Stimulated activated naive CD8-positive, alpha-beta T cell treated with anti-CD3 and anti-CD28 coated beads, Interleukin-15, amount 100 ng/mL, for 72 hours (primary cell): ENCODE data around the gene XPO5.
"Not testable (repeated sequence)": the region's sequence is repeated elsewhere in the genome, so short reads cannot be mapped to it uniquely, and the experiment has no call there.

Experiments used
- ATAC-seq: fragments of 150-1000 bp; cut with Tn5 transposase; 2 replicates; pipeline ENCODE4 v1.10.0; 2021; ENCODE audit warnings: mild to moderate bottlenecking, moderate library complexity
- DNase-seq, 2 donors: peaks; one replicate each; pipeline ENCODE4 v3.0.0; 2021 to 2022
- H3K27ac Mint-ChIP-seq, 2 donors: one replicate each; pipeline ENCODE4 v1.8.0; 2022; ENCODE audit warnings: mild to moderate bottlenecking in 2 of 2, mixed read lengths in 2 of 2, moderate library complexity in 2 of 2
- H3K27me3 Mint-ChIP-seq: one replicate; pipeline ENCODE4 v1.8.0; 2022; ENCODE audit warnings: mixed read lengths
- H3K4me1 Mint-ChIP-seq: one replicate; pipeline ENCODE4 v1.8.0; 2022; ENCODE audit warnings: mild to moderate bottlenecking, mixed read lengths
- H3K4me3 Mint-ChIP-seq, 2 donors: one replicate each; pipeline ENCODE4 v1.8.0; 2022; ENCODE audit warnings: mild to moderate bottlenecking in 2 of 2, mixed read lengths in 2 of 2, moderate library complexity in 1 of 2
- H3K9me3 Mint-ChIP-seq, 2 donors: one replicate each; pipeline ENCODE4 v1.8.0; 2022; ENCODE audit warnings: mixed read lengths in 2 of 2

XPO5 gene

DNA sequence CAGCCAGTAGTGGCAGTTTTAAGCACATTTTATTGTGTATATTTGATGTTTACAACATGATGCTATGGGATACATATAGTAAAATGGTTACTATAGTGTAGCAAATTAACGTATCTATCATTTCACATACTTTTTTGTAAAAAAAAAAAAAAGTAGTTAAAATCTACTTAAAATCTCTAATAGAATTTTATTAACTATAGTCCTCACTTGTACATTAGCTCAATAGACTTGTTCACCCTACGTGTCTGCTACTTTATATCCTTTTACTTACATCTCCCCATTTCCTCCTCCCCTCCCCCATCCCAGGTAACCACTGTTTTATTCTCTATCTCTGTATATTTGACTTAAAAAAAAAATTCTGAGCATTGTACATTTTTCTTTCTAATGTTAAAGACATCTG is 30.2 kb upstream of the XPO5 start:
- no peak for ATAC-seq
- H3K27ac Mint-ChIP-seq, result no peak overlapping the region
- H3K4me1 Mint-ChIP-seq, result peaks cover 5% of the 10 kb centered on the region
- no peaks in the 10 kb centered on the region for H3K9me3 Mint-ChIP-seq
- H3K27me3 Mint-ChIP-seq, result no peaks in the 10 kb centered on the region
- DNase-seq, result no peak
- H3K4me3 Mint-ChIP-seq, result no peak overlapping the region

DNA sequence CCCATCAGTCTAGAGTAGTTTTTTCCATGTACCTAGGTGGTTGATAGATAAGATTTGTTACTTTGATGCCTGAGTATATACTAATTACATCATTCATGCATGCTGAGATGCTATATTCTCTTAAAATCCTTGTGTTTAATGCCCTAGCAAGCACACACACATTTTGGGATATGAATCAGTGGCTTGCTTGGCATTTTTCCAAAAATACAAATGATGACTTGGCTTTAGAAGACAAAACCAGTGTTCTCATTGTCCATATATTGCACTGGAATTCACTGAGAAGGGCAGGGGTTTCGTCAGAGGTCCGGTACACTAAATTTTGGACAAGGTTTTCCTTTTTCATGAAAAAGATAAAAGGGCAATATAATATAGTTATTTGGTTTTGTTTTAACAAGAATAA is 28.3 kb upstream of the XPO5 start:
- H3K4me3 Mint-ChIP-seq, result no peak overlapping the region
- H3K27me3 Mint-ChIP-seq, result no peaks in the 10 kb centered on the region
- H3K27ac Mint-ChIP-seq, result no peak overlapping the region
- peaks cover 5% of the 10 kb centered on the region for H3K4me1 Mint-ChIP-seq
- no peaks in the 10 kb centered on the region for H3K9me3 Mint-ChIP-seq
- no peak for ATAC-seq
- DNase-seq, result no peak

DNA sequence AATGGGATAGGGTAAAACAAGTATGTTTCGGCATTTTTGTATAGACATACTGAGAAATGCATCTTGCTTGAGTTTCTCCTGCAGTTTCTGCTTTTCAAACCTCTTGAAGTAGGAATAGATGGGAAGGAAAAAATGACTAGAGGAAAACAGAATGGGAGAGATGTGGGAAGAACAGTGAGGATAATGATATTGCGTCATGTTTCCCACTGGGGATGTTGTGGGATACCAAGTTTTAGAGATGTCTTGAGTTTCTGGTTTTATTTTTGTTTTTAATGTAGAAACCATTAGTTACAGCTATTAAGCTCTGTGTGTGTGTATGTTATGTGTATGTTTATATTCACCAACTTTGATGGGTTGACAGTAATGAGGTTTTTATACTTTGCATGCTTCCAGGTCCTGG is 24.8 kb upstream of the XPO5 start:
- no peaks in the 10 kb centered on the region for H3K27me3 Mint-ChIP-seq
- H3K4me3 Mint-ChIP-seq, result no peak overlapping the region
- H3K4me1 Mint-ChIP-seq, result no peaks in the 10 kb centered on the region
- H3K9me3 Mint-ChIP-seq, result no peaks in the 10 kb centered on the region
- no peak for ATAC-seq
- H3K27ac Mint-ChIP-seq, result no peak overlapping the region
- DNase-seq, result no peak

DNA sequence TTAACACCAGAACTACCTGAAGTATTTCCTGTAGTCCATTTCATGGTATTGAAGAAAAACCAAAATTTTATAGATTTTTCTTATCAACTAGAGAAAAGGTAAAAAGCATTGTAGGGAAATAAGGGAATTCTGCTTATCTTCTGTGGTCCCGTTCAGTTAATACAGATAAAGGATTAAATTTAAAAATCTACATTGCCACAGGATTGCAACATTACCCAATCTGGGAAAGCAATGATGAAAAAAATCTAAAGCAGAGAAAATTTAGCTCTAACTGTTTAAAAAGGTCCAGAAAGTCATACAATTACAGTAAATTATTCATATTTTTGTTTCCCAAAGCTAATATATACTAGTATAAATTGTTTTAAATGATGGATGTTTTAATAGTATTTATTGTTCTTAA is 18.1 kb upstream of the XPO5 start:
- Mint-ChIP-seq H3K9me3 (no peaks in the 10 kb centered on the region), H3K27me3 (no peaks in the 10 kb centered on the region), H3K27ac (no peak overlapping the region), H3K4me1 (no peaks in the 10 kb centered on the region), H3K4me3 (no peak overlapping the region)
- DNase-seq (no peak), ATAC-seq (no peak)

DNA sequence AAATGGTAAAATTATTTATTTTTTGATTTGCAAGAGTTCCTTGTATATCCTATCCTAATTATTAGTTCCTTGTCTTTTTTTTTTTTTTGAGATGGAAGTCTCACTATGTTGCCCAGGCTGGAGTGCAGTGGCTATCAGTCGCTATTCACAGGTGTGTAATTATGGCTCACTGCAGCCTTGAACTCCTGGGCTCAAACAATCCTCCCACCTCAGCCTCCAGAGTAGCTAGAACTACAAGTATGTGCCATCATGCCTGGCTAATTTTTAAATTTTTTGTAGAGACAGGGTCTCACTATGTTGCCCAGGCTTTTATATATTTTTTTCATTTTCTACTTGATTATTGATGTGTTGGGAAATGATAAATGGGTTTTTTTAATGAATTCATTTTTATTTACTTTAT is 13.7 kb upstream of the XPO5 start:
- H3K9me3 Mint-ChIP-seq, ATAC-seq, H3K4me3 Mint-ChIP-seq, H3K27me3 Mint-ChIP-seq, H3K4me1 Mint-ChIP-seq, DNase-seq: not testable (repeated sequence)
- H3K27ac Mint-ChIP-seq, result peak overlapping the region in 1 of 2 donors; percentile 27

DNA sequence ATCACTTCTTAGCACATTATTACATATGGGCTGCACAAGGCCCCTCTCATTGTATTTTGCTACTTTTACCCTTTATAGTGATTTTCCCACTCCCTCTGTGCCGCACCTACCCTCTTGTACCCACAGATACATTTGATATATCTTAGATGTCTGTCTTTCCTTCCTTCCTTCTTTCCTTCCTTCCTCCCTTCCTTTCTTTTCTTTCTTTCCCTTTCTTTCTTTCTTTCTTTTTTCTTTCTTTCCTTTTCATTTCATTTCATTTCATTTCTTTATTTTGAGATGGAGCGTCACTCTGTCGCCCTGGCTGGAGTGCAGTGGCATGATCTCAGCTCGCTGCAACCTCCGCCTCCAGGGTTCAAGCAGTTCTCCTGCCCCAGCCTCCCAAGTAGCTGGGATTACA is 12.4 kb upstream of the XPO5 start:
- peak overlapping the region in 1 of 2 donors; percentile 69 for H3K27ac Mint-ChIP-seq
- peaks cover 20% of the 10 kb centered on the region for H3K4me1 Mint-ChIP-seq
- DNase-seq (no peak), ATAC-seq (no peak)
- no peak overlapping the region for H3K4me3 Mint-ChIP-seq
- H3K9me3 Mint-ChIP-seq, result no peaks in the 10 kb centered on the region
- H3K27me3 Mint-ChIP-seq, result no peaks in the 10 kb centered on the region

DNA sequence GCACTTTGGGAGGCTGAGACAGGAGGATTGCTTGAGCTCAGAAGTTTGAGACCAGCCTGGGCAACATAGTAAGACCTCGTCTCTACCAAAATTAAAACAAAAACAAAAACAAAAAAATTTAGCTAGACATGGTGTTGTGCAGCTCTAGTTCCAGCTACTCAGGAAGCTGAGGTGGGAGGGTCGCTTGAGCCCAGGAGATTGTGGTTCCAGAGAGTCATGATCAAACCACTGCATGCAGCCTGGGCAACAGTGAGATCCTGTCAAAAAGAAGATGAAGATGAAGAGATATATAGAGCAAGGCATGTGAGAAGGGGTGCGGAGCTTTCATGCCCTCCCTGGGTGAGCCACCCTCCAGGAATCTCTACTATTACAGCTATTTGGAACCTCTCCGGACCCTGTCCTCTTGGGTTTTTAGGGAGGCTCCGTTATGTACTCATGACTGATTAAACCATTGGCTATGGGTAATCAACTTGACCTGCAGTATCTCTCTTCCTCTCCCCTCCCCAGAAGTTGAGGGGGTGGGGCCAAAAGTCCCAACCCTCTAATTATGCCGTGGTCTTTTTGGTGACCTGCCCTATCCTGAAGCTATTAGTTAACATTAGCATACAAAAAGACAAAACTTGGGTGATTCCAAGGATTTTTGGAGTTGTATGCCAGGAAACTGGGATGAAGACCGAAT is 9.2 kb upstream of the XPO5 start:
- Mint-ChIP-seq H3K4me1 (peaks cover 30% of the 10 kb centered on the region), H3K27ac (peak overlapping the region in 1 of 2 donors; percentile 65), H3K4me3 (no peak overlapping the region), H3K27me3 (no peaks in the 10 kb centered on the region), H3K9me3 (no peaks in the 10 kb centered on the region)
- peak; percentile 54 for ATAC-seq
- no peak for DNase-seq

DNA sequence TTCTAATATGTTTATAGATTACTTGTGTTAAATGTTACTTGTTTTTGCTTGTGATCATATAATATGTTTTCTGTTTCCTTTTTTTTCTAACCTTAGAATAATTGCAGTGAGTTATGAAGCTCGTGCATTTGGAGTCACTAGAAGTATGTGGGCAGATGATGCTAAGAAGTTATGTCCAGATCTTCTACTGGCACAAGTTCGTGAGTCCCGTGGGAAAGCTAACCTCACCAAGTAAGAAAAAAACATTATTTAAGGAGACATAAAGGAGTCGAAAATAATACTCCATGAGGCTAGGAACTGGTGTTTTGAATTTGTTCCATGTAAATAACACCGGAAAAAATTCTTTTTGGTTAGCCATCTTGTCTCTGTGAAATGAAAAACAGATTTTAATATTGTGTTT is 7.1 kb upstream of the XPO5 start:
- peaks cover 46% of the 10 kb centered on the region for H3K4me1 Mint-ChIP-seq
- DNase-seq (no peak), ATAC-seq (no peak)
- H3K4me3 Mint-ChIP-seq, result no peak overlapping the region
- no peaks in the 10 kb centered on the region for H3K9me3 Mint-ChIP-seq
- no peaks in the 10 kb centered on the region for H3K27me3 Mint-ChIP-seq
- no peak overlapping the region for H3K27ac Mint-ChIP-seq

DNA sequence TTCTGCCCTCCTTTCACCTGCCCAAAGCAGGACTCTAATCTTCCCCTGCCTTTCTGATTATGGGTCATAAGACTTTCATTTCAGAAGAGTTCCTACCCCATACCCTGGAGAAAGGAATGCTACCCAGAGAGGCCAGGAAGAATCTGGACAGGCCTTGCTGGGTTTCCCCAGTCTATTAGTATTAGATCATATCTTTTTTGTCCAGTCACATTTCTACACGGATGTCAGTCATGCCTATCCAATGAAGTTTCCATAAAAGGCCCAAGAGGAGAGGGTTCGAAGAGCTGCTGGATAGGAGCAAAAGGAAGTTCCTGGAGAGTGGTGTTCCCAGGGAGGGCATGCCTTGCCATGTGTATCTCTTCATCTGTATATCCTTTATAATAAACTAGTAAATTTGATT is 3.3 kb upstream of the XPO5 start:
- Mint-ChIP-seq H3K9me3 (no peaks in the 10 kb centered on the region), H3K27me3 (no peaks in the 10 kb centered on the region), H3K4me3 (peak overlapping the region in 1 of 2 donors; percentile 68), H3K27ac (peak overlapping the region in 1 of 2 donors; percentile 73), H3K4me1 (peaks cover 46% of the 10 kb centered on the region)
- DNase-seq, result no peak
- no peak for ATAC-seq

DNA sequence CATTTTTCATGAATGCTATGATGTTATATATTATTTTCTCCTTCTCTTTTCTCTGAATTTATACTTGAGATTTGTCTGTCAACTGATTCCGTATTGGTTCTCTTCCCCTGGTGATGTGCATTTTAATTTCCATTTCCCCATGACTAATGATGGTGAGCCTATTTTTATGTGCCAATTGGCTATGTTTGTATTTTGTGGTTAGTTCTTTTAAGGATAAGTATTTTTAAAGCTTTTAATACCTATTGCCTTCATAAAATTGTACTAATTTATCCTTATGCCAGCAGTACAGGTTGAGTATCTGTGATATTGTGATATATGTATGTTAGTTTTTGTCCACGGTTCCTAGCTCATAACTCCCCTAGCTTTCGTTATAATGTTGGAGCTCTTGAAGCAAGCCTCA is 2.9 kb upstream of the XPO5 start:
- Mint-ChIP-seq H3K27ac (no peak overlapping the region), H3K4me3 (peak overlapping the region; percentile 18 to 68), H3K27me3 (no peaks in the 10 kb centered on the region), H3K4me1 (peaks cover 42% of the 10 kb centered on the region), H3K9me3 (no peaks in the 10 kb centered on the region)
- no peak for DNase-seq
- no peak for ATAC-seq

DNA sequence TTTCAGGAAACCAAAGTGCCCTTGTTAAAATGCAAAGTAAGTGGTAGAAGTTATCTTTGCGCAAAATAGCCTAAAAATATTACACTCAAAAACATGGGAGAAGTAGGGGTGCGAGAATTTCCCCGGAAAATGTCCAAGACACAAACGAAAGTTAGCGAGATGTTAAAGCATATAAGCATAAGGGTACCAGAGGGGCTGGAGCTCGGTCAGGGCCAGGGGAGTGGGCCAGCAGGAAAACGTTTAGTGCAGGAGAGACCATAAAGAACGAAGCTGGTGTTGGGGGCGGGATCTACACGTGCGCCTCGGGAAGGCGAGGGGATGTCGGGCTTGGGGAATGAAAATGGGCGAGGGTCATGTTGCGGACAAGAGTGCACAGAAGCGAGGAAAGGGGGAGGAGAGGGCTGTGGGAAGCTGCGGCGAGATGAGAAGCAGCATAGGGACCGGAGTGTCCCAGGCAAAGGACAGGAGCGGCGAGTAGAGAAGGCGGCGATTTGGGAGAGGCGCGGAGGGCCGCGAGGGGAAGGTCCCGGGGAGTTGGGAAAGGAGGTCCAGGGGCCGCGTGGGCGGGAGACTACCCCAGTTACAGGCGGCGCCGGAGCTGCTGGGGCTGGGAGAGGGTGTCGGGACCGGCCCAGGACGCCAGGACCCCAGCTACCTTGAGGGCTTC is 600 bp downstream of the XPO5 start:
- H3K27ac Mint-ChIP-seq, result peak overlapping the region; percentile 95 to 98
- no peaks in the 10 kb centered on the region for H3K27me3 Mint-ChIP-seq
- H3K9me3 Mint-ChIP-seq, result no peaks in the 10 kb centered on the region
- H3K4me1 Mint-ChIP-seq, result peaks cover 55% of the 10 kb centered on the region
- no peak for ATAC-seq
- peak overlapping the region; percentile 89 to 98 for H3K4me3 Mint-ChIP-seq
- DNase-seq, result no peak

DNA sequence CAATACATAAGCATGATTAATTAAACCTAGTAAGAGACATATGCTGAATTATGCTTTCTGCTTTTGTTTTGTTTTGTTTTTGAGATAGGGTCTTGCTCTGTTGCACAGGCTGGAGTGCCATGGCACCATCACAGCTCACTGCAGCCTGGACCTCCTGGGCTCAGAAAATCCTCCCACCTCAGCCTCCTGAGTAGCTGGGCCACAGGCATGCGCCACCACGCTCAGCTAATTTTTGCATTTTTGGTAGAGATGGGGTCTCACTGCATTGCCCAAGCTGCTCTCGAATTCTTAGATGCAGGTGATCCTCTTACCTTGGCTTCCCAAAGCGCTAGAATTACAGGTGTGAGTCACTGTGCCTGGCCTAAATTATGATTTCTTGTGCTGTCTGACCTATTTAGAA is 3.8 kb downstream of the XPO5 start:
- Mint-ChIP-seq H3K4me3 (no peak overlapping the region), H3K9me3 (no peaks in the 10 kb centered on the region), H3K27ac (peak overlapping the region; percentile 87 to 97), H3K4me1 (peaks cover 29% of the 10 kb centered on the region), H3K27me3 (no peaks in the 10 kb centered on the region)
- no peak for DNase-seq
- no peak for ATAC-seq

DNA sequence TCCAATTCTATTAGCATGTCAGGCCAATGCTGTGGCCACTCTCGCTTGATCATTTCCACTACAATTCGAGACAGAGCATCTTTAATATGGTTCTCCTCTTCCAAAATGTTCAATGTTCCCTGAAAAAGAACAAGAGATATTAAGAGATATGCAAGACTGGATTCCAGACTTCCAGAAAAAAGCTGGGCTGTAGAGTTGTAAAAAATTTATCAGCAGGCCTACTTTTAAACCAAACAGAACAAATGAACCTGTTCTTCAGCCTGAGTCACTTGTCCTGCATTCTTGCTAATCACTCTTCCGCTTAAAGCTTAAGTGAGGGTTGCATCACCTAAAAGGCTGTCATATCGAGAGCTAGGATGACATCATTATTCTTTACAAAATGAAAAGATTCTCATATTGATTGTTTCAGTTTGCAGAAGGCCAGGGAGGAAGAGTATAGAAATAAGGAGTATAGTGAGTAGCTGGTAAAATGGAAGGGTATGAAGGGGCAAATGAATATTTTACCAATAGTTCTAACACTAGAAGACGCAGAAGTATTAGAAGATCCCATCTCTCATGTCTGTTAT is 4.9 kb downstream of the XPO5 start:
- peaks cover 28% of the 10 kb centered on the region for H3K4me1 Mint-ChIP-seq
- H3K4me3 Mint-ChIP-seq, result peak overlapping the region; percentile 41 to 71
- peak; percentile 73 for ATAC-seq
- no peaks in the 10 kb centered on the region for H3K27me3 Mint-ChIP-seq
- peak overlapping the region; percentile 87 to 97 for H3K27ac Mint-ChIP-seq
- peak; percentile 9 to 33 for DNase-seq
- H3K9me3 Mint-ChIP-seq, result no peaks in the 10 kb centered on the region

DNA sequence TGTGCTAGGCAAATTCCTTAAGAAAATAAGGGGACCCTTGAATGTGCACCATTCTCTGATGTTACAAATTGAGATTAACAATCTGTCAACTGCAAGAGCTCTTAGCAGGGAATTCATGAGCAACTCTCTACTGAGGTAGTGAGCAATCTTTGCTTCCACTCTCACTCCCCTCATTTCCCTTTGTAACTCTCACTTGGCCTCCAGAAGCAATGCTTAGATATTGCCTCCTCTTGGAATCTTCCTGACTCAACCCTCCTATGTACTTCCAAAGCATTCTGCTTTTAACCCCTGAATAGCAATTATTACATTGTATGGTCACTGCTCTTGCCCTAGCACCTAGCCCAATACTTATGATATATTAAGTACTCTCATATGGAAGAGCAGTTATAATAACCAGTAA is 16.5 kb downstream of the XPO5 start:
- H3K27ac Mint-ChIP-seq, result no peak overlapping the region
- ATAC-seq (no peak), DNase-seq (no peak)
- no peaks in the 10 kb centered on the region for H3K27me3 Mint-ChIP-seq
- H3K4me1 Mint-ChIP-seq, result no peaks in the 10 kb centered on the region
- no peak overlapping the region for H3K4me3 Mint-ChIP-seq
- no peaks in the 10 kb centered on the region for H3K9me3 Mint-ChIP-seq

DNA sequence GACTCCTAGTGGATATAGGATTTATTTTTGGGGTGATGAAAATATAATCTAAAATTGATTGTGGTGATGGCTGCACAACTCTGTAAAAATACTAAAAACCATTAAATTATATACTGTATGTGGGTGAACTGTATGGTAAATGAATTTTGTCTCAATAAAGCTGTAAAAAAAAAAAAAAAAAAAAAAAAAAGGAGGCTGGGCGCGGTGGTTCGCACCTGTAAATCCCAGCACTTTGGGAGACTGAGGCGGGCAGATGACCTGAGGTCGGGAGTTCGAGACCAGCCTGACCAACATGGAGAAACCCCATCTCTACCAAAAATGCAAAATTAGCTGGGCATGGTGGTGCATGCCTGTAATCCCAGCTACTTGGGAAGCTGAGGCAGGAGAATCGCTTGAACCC is 18.2 kb downstream of the XPO5 start:
- not testable (repeated sequence) for H3K27me3 Mint-ChIP-seq, H3K4me1 Mint-ChIP-seq, H3K4me3 Mint-ChIP-seq, ATAC-seq, H3K9me3 Mint-ChIP-seq, H3K27ac Mint-ChIP-seq, DNase-seq

DNA sequence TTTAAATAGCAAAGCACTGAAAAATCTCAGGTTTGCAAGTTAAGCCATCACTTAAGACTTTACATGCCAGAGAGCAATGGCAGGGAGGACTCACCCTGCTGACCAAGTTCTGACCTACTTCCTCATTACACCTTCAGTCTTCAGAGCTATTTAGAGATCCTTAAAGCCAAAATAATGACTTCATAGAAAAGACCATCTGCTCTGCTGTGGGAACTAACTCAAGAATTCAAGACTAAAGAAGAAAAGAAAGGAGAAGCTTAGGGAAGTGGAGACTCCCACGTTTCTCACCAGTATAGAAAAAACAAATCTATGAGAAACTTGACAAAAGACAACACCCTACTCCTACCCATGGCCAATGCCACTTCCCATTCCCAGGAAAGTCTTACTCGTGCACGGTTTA is 28.6 kb downstream of the XPO5 start:
- no peak for DNase-seq
- Mint-ChIP-seq H3K27ac (no peak overlapping the region), H3K4me1 (no peaks in the 10 kb centered on the region), H3K27me3 (no peaks in the 10 kb centered on the region), H3K9me3 (no peaks in the 10 kb centered on the region), H3K4me3 (no peak overlapping the region)
- no peak for ATAC-seq
